ENCODE data around the gene PAX5. TPM values are rescaled to one million over a fixed set of nuclear protein-coding genes. Genes with fewer than 3 reads are reported as not detected.

The PAX5 gene
- total RNA-seq, 4 donors from 2014 or later, result not detected

DNA sequence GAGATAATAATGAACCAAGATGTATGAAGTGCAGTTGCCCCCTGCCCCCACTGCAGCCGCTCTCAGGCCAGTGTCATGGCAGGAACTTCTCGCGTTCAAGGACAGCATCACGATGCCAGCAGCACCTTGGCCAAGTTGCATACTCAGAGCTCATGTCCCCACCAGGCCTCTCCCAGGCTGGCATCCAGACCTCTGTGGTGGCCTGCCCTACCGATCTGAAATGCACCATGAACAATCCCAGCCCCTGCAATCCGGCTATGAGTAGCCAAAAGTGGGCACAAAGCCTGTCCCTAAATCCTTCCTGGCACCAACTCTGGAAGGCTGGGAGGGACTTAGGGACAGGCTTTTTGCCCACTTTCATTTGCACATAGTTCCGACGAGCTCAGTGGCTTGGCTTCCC is 140.9 kb downstream of the PAX5 start:
- Histone ChIP-seq H3K27me3 (peaks cover 0 to 18% of the 10 kb centered on the region in 2 donors), H3K9me3 (no peaks in the 10 kb centered on the region), H3K27ac (no peak overlapping the region), H3K4me1 (no peaks in the 10 kb centered on the region), H3K4me3 (no peak overlapping the region), H3K36me3 (no peaks in the 10 kb centered on the region)
- WGBS, 2 donors, result 69 to 82% methylated on average over 8 of the region's 8 CpGs
- DNase-seq (ENCODE audit: low spot score in 2 of 2), result no peak
- TF ChIP-seq POLR2A (IDR thresholded peaks at IDR 0.05) (no peak), EP300 (IDR thresholded peaks at IDR 0.05) (no peak)
- TF ChIP-seq, protein P1, sequence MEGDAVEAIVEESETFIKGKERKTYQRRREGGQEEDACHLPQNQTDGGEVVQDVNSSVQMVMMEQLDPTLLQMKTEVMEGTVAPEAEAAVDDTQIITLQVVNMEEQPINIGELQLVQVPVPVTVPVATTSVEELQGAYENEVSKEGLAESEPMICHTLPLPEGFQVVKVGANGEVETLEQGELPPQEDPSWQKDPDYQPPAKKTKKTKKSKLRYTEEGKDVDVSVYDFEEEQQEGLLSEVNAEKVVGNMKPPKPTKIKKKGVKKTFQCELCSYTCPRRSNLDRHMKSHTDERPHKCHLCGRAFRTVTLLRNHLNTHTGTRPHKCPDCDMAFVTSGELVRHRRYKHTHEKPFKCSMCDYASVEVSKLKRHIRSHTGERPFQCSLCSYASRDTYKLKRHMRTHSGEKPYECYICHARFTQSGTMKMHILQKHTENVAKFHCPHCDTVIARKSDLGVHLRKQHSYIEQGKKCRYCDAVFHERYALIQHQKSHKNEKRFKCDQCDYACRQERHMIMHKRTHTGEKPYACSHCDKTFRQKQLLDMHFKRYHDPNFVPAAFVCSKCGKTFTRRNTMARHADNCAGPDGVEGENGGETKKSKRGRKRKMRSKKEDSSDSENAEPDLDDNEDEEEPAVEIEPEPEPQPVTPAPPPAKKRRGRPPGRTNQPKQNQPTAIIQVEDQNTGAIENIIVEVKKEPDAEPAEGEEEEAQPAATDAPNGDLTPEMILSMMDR (IDR thresholded peaks at IDR 0.05), result no peak

DNA sequence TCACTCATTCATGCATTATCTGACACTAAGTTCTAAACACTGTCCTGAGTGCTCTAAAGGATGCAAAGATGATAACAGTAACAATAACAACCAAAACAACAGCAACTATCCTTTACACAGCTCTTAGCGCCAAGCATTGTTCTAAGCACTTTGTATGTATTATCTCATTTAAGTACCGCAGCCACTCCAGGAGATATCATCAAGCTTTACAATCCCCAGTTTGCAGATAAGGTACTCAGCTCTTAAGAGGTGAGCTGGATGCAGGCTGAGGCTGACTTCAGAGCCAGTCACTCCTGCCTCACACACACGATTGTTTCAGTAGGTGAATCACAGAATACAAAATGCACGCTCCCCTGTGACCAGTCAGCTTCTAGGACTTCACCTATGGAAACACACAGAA is 141.8 kb downstream of the PAX5 start:
- Histone ChIP-seq H3K27me3 (peaks cover 0 to 18% of the 10 kb centered on the region in 2 donors), H3K4me1 (no peaks in the 10 kb centered on the region), H3K9me3 (no peaks in the 10 kb centered on the region), H3K36me3 (no peaks in the 10 kb centered on the region), H3K27ac (no peak overlapping the region), H3K4me3 (no peak overlapping the region)
- 72 to 78% methylated on average over 4 of the region's 4 CpGs for WGBS, 2 donors
- TF ChIP-seq POLR2A (IDR thresholded peaks at IDR 0.05), result no peak
- TF ChIP-seq, protein P1 (IDR thresholded peaks at IDR 0.05), result no peak
- no peak for TF ChIP-seq EP300 (IDR thresholded peaks at IDR 0.05)
- DNase-seq (ENCODE audit: low spot score in 2 of 2), result no peak

DNA sequence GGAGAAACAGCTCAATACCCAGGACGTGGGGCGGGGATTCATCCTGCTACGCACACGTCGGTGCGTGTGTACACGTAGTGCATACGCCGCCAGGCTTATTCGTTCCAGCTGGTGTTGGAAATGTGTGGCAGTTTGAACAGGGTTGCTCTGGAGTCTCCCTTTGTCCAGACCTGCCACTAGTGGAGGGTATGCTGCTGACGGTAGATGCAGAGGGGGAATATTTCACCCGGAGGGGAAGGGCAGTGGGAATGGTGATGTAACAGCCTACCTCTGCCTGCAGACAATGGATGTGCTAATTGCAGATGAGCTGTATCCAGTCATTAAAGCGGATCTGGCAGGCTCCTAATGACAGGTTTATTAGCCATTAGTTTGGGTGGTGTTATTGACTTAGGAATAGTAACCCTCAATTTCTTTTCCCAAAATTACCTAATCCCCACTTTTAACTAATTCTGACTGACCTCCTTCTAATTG is 142.7 kb downstream of the PAX5 start:
- DNase-seq (ENCODE audit: low spot score in 2 of 2), result no peak
- peaks cover 0 to 18% of the 10 kb centered on the region in 2 donors for H3K27me3 ChIP-seq
- no peaks in the 10 kb centered on the region for H3K36me3 ChIP-seq
- no peaks in the 10 kb centered on the region for H3K9me3 ChIP-seq
- no peaks in the 10 kb centered on the region for H3K4me1 ChIP-seq
- H3K27ac ChIP-seq, result no peak overlapping the region
- H3K4me3 ChIP-seq, result no peak overlapping the region
- WGBS, 2 donors, result 41 to 44% methylated on average over 13 of the region's 13 CpGs
- TF ChIP-seq POLR2A (IDR thresholded peaks at IDR 0.05) (no peak), EP300 (IDR thresholded peaks at IDR 0.05) (no peak)
- TF ChIP-seq, protein P1 (IDR thresholded peaks at IDR 0.05), result no peak

DNA sequence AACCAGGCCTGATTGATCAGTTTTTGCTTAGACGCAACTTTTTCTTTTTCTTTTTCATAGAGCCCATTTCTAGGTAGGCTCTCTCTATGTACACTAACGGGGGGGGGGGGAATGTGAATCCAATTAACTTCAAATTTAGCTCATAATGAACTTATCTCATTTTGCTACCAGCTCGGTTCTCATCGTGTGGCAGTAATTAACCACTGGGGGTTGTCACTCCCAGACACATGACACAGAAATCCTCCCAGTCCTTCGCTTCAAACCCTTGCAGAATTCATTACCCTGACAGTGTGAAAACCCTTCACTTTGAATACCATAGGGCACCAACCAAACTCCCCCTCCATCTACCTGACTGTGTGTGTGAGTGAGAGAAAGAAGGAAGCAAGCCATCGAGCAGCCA is 144.2 kb downstream of the PAX5 start:
- Histone ChIP-seq H3K36me3 (no peaks in the 10 kb centered on the region), H3K4me1 (no peaks in the 10 kb centered on the region), H3K27ac (no peak overlapping the region), H3K9me3 (no peaks in the 10 kb centered on the region), H3K27me3 (peaks cover 0 to 22% of the 10 kb centered on the region in 2 donors), H3K4me3 (no peak overlapping the region)
- 45 to 46% methylated on average over 6 of the region's 6 CpGs for WGBS, 2 donors
- TF ChIP-seq POLR2A (IDR thresholded peaks at IDR 0.05) (no peak), EP300 (IDR thresholded peaks at IDR 0.05) (no peak)
- TF ChIP-seq, protein P1 (IDR thresholded peaks at IDR 0.05), result no peak
- no peak for DNase-seq (ENCODE audit: low spot score in 2 of 2)

DNA sequence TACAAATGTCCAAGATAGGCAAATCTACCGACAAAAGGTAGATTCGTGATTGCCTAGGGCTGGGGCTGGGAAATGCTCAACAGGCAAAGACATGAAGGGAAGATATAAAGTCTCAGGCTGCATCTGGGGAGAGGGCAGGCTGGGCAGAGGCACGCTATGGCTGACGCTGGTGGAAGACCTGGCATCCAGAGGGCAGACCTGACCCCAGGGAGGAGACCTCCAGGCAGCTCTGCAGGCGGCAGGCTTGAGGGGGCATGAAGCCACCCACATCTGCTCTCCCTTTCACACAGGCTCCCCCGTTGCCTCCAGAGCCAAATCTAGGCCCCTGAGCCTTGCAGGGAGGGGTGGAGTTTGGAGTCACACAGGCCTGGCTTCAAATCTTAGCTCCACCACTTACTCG is 145.5 kb downstream of the PAX5 start:
- Histone ChIP-seq H3K4me3 (no peak overlapping the region), H3K27ac (no peak overlapping the region), H3K36me3 (no peaks in the 10 kb centered on the region), H3K9me3 (no peaks in the 10 kb centered on the region), H3K27me3 (peaks cover 0 to 24% of the 10 kb centered on the region in 2 donors), H3K4me1 (no peaks in the 10 kb centered on the region)
- 62 to 66% methylated on average over 7 of the region's 7 CpGs for WGBS, 2 donors
- no peak for DNase-seq (ENCODE audit: low spot score in 2 of 2)
- TF ChIP-seq EP300 (IDR thresholded peaks at IDR 0.05), result no peak
- TF ChIP-seq, protein P1 (IDR thresholded peaks at IDR 0.05), result no peak
- no peak for TF ChIP-seq POLR2A (IDR thresholded peaks at IDR 0.05)
